ENCODE data around the gene HCFC1.

The HCFC1 gene

DNA sequence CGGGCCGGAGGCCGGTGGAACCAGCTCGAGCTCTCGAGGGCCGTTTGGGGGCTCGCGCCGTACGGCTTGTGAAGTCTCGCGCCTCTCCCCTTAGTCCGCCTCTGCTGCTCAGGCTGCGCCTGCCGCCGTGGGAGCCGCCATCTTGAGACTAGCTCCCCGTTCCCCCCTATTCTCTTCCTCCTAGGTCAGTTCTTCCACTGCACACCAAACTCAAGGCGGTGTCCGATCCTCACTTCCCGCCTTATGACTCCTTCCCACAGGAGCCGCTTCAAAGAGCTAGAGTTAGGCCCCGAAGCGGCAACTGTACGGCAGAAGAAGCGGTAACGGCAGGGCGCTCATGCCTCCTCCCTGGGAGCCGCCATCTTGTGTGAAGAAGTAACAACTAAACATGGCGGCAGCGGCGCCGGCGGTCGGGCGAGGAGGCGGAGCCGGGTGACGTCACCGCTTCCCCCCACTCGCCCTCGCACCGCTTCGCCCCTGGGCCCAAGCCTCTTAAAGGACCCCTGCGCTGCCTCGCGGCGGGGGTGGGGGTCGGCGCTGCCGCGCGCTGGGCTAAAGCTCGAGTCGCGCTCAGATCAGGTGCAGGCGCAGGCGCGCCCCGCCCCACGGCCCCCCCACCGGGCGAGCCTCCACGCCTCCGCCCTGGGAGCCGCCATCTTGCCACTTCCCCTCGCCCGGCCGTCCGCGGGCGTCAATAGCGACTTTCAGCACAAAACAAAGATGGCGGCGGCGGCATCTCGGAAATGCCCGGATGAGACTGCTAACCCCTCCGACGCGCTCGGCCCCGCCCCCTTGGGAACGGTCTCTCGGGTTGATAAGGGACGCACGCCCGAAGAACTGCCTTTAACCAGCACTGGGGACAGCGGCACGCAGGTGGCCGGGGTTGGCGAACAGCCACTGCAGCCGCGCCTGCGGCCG lies at the start of gene HCFC1:
HCFC1 (minus strand) TSS at position 369 of the 918 bp plus-strand sequence. CDS start 978 bp downstream, outside the sequence.
- peak; percentile 85 to 88 for DNase-seq

DNA sequence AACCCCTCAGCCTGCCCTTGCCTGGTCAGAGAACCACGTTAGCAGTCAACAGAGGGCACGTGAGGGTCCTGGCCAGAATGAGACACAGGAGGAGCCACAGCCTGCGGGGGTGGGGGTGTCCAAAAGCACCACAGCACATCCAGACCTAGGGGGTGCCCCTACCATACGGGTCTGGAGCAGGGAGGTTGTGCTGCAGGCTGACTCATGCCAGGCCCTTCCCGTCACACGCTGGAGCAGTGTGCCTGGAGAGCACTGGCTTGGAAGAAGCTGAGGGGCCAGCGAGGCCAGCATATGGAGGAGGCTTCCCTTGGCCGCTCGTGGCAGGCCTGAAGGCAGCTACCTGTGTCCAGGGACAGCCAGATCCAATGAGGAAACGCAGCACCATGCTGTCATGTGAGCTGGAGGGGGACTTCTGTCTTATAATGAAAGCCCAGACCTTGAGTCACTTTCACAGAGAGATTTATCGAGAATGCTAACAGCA lies 49.6 kb upstream of the HCFC1 start:
- DNase-seq, result no peak

DNA sequence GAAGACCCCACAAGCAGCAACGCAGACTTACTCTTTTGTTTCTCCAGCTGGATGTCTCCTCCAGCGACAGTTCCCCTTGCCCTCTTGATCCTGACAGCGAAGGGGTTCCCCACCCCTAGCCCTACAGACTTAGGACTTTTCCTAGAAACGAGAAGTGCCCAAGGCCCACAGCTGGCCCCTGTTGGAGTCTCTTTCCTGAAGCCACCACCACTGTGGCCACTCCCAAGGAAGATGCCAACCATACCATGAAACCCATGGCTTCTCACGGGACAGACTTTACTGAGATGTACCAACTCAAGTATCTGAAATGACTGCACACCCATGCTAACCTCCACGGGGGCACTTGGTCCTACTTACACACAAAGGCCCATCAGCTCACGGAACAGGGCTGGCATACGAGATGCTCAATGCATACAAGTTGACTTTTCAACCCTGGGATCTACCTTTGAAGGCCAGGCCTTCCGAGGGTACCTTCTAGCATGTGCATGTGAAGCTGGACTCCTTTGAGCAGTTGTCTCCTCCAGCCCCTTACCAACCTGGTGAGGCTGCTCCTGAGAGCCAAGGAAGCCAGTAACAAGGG lies 49.0 kb upstream of the HCFC1 start:
- no peak for DNase-seq

DNA sequence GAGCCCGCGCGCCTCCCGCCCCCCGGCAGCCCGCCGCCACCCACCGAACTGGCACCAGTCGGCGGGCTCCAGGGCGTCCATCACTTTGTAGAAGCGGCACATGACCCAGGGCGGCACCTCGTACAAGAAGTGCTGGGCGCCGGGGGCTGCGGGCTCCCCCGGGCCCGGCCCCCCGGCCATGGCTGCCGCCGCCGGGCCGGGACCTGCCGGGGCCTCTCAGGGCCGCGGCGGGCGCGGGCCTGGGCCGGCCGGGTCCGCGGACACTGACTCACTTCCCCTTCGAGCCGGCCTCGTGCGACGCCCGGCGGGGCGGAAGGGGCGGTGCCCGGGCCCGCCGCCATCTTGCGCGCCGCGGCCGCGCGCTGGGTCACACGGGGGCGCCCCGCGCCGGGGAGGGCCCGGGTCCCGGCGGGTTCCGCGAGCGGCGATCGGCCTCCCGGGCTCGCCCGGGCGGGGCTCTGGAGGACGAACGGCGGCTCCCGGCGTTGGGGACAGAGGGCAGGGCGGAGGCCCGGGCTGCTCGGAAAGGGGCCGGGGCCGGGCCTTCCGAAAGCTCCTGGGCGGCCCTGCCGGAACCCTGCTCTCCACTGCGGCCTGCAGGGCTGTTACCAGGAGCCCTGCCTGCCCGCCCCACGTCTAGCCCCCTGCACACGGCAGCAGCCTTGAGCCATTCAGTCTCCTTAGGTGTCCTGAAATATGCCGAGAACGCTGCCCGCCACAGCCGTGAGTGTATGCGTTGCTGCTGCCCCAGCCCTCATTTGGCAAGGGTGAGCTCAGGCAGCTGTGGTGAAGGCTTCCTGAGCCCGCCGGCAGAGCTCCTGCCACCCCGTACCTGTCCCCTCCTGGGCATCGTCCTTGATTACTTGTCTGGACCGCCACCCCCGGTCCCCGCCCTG lies 48.3 kb upstream of the HCFC1 start, which contains the start of gene IRAK1:
IRAK1 (minus strand) TSS at position 270 of the 896 bp plus-strand sequence; CDS start at position 180, 90 bp downstream.
- peak; percentile 24 to 35 for DNase-seq

- no peak for DNase-seq
These were observed 47.5 kb upstream of the HCFC1 start for GRCh38 chrX:154019061-154019621.

- DNase-seq, result no peak
These were observed 47.0 kb upstream of the HCFC1 start for GRCh38 chrX:154018518-154019060.

DNA sequence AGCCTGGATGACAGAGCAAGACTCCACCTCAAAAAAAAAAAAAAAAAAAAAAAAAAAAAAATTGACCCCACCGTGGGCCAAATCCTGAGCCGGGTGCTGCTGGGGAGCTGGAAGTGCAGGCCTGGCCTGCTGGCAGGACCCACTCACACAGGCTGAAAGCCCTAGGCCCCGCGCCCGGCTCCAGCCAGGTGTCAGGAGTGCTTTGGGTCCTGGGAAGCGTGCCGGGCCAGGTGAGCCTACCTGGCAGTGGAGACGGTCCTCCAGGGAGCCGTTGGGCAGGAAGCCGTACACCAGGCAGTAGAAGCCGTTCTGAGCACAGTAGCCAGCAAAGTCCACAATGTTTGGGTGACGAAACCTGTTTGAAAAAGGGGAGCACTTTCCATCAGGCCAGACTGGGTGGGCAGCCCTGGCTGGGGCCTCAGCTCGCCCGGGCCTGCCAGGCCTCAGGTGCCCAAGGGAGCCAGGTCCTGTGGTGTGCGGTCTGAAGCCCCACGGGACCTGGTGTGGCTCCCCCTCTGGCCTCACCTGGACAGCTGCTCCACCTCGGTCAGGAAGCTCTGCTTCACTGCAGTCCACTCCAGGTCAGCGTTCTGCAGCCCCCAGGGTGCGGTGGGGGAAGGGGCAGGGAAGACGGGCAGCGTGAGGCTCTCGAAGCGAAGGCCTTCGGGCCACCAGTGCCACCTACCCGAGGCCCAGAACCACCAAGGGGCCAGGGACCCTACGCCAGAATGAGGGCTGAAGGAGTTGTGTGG lies 46.3 kb upstream of the HCFC1 start:
- no peak for DNase-seq

DNA sequence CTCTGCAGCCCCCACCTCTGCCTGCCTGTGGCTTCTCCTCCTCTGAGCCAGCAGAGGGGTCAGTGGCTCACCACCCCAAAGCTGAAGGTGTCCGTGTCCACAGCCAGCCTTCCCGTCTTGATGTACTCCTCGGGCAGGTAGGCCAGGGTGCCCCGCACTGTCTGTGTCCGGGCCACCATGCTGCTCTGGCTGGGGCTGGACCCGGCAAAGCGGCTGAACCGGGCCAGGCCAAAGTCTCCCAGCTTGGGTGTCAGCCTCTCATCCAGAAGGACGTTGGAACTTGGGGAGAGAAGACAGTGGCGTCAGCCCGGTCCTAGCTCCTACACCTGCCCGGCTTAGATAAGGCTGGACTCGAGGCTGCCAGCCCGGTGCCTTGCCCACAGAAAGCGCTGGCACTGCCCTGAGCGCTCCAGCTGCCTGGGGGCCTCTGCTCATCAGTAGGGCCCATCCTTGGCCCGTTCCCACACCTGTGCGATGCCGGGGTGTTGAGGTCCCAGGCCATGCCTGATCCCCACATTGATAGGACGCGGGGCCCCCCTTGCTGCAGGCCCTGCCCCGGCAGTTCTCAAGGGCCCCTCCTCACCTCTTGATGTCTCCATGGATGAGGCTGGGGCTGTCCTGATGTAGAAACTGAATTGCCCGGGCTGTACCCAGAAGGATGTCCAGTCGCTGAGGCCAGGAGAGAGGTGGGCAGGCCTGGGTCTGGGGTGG lies 44.9 kb upstream of the HCFC1 start:
- DNase-seq, result no peak

DNA sequence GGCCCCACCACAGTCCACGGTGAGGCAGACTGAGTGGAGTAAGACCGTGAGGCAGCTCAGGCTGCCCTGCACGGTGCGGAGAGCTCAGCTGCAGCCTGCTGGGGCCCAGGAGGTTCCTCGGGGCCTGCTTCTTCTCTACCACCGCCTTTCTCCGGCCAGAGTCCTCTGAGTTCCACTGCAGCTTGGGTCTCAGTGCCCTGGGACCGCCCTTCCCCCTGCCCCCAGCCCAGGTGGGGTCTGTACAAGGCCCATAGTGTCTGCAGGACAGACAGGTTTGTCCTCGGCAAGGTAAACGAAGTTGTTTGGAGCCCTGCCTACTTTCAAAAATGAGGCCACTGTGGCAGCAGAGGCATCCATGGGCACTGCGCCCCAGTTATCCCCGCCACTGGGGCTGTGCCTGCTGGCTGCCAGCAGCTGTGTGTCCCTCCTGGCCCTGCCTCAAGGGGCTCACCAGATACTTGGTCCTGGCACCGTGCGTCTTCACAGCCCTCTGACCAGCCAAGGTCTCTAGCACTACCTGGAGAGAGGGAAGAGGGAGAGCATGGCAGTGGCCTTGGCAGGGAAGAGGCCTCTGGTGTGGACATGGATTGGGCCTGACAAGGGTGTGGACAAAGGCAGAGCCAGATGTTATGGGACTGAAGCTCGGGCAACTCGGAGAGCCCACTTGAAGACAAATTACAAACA lies 44.1 kb upstream of the HCFC1 start:
- DNase-seq, result no peak

GRCh38 chrX:154014429-154015380 lies 43.1 kb upstream of the HCFC1 start:
- DNase-seq, result no peak

GRCh38 chrX:154013614-154014360 lies 42.2 kb upstream of the HCFC1 start:
- DNase-seq, result peak in 1 of 2 experiments; percentile 26

DNA sequence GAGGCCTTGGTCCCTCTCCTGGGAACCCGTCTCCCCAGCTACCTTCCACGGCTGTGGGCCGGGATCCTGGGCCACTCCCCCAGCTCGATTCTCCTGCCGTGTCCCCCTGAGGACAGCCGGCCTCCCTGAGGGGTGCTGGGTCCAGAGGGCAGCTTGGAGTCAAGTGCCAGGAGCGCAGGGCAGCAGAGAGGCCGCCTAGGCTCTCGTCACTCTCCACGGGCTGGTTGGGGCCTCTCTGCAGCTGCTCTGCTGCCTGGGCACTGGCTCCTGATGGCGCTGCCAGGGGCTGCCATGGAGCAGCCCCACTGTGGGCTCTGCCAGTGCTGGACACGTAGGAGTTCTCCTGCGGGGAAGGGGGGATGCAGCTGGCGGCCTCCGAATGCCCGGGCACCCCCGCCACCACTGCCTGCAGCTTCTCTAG lies 41.4 kb upstream of the HCFC1 start:
- no peak for DNase-seq

- no peak for DNase-seq
These were observed 40.8 kb upstream of the HCFC1 start for GRCh38 chrX:154012336-154012991.

GRCh38 chrX:154011376-154012335 lies 40.0 kb upstream of the HCFC1 start:
- DNase-seq, result no peak

DNA sequence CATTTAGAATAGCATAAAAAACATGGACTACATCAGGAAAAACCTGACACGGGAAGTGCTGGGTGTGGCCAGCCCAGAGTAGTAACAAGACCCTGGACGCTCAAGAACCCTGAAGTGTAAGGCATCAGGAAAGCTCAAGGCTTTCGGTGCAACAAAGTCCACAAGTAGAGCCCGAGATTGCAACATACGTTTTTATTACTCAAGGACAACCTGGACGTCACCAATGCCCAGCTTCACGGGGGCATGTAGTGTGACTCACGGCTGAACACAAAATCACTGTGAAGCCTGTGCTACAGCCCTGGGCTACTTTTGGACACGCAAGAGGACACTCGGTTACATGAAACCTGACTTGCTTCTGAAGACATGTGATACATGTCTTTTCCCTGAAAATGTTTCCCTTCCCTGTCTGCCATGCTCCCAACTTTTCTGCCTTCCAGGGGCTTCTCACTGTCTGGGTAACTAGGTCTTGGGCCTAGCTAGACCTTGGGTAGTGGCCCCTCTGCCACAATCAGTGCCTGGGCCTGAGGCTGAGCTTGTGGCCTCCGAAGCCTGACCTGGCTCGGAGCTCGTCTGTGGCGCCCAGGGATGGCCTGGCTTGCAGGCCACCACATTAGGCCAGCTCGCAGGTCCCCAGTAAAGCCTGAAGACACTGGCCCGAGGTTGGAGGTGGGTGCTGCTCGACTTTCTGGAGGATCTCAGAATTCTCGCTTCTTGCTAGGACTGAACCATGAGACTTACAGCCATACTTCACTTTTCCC lies 38.9 kb upstream of the HCFC1 start:
- DNase-seq, result no peak

DNA sequence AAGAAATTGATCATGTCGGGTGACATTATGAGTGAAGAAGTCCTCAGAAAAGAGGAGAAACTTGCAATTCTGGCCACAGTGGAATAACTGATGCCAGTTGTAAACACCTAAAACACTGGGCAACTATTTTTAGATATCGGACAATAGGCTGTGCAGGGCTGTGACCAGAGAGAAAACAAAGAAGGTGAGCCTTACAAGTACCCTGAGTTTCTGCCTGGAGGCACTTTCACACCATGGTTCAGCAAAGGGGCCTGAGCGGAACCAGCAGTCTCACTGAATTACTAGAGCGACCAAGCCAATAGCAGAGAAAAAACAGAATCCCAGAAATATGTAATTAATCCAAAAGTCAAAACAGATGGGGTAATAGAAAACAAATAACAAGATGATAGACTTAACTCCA lies 36.9 kb upstream of the HCFC1 start:
- DNase-seq, result no peak
